ENCODE results near the gene CTNS. TPM values are rescaled to one million over a fixed set of nuclear protein-coding genes. Genes with fewer than 3 reads are reported as not detected.

The CTNS gene
- total and polyA plus RNA-seq, 7 experiments from 2014 or later = 4.7 to 15.2 (median 8.8) TPM

- H3K27ac ChIP-seq (ENCODE audit: low read depth, low read length) = no peak overlapping the region
- peak overlapping the region in 1 of 9 donors; percentile 38 for H3K27ac Mint-ChIP-seq
- ATAC-seq (no peak), DNase-seq (peak in 1 of 9 donors; percentile 5)
- H3K9me3 ChIP-seq (ENCODE audit: control insufficient read depth in 2 of 3, low read length in 3 of 3) = no peaks in the 10 kb centered on the region
- H3K4me3 ChIP-seq (ENCODE audit: low read length) = no peak overlapping the region
- peaks cover 0 to 29% (median 0%) of the 10 kb centered on the region in 3 experiments for H3K36me3 ChIP-seq (ENCODE audit: control insufficient read depth in 2 of 3, insufficient read depth in 3 of 3, low read length in 3 of 3)
- H3K9me3 Mint-ChIP-seq = no peaks in the 10 kb centered on the region
- H3K27me3 Mint-ChIP-seq = no peaks in the 10 kb centered on the region
- ChIA-PET CTCF (no interaction called here), POLR2A (no interaction called here)
- no peaks in the 10 kb centered on the region for H3K27me3 ChIP-seq (ENCODE audit: control insufficient read depth in 2 of 2, insufficient read depth in 2 of 2, low read length in 2 of 2)
- H3K4me1 ChIP-seq (ENCODE audit: control insufficient read depth in 2 of 2, insufficient read depth in 2 of 2, low read length in 2 of 2) = peaks cover 4 to 7% of the 10 kb centered on the region in 2 donors
- H3K36me3 Mint-ChIP-seq = peaks cover 0 to 25% (median 0%) of the 10 kb centered on the region in 5 donors
- H3K4me3 Mint-ChIP-seq = no peak overlapping the region
- intact Hi-C loops (cut with micrococcal nuclease) = no loop called here
- peaks cover 0 to 25% (median 6%) of the 10 kb centered on the region in 7 donors for H3K4me1 Mint-ChIP-seq
Observed at GRCh38 chr17:3681057-3681456, 44.5 kb downstream of the CTNS start.

GRCh38 chr17:3681565-3681964 is 45.0 kb downstream of the CTNS start:
- Histone ChIP-seq H3K27ac (ENCODE audit: low read depth, low read length) (no peak overlapping the region), H3K4me1 (ENCODE audit: control insufficient read depth in 2 of 2, insufficient read depth in 2 of 2, low read length in 2 of 2) (peaks cover 4 to 7% of the 10 kb centered on the region in 2 donors), H3K27me3 (ENCODE audit: control insufficient read depth in 2 of 2, insufficient read depth in 2 of 2, low read length in 2 of 2) (no peaks in the 10 kb centered on the region), H3K9me3 (ENCODE audit: control insufficient read depth in 2 of 3, low read length in 3 of 3) (no peaks in the 10 kb centered on the region), H3K36me3 (ENCODE audit: control insufficient read depth in 2 of 3, insufficient read depth in 3 of 3, low read length in 3 of 3) (peaks cover 0 to 28% (median 0%) of the 10 kb centered on the region in 3 experiments), H3K4me3 (ENCODE audit: low read length) (no peak overlapping the region)
- peak in 1 of 9 donors; percentile 2 for DNase-seq
- Mint-ChIP-seq H3K36me3 (peaks cover 0 to 25% (median 0%) of the 10 kb centered on the region in 5 donors), H3K27ac (peak overlapping the region in 1 of 9 donors; percentile 40), H3K27me3 (no peaks in the 10 kb centered on the region), H3K4me1 (peaks cover 0 to 25% (median 6%) of the 10 kb centered on the region in 7 donors), H3K9me3 (no peaks in the 10 kb centered on the region), H3K4me3 (no peak overlapping the region)
- ATAC-seq = no peak
- ChIA-PET CTCF (no interaction called here), POLR2A (interaction anchor here (1.3 kb wide), 1 partner anchor 29 kb away, joined by 6 read pairs; no protein-coding TSS in a partner anchor)
- intact Hi-C loops (cut with micrococcal nuclease) = no loop called here

GRCh38 chr17:3682033-3682432 is 45.5 kb downstream of the CTNS start:
- intact Hi-C loops (cut with micrococcal nuclease) = loop anchor here (2.0 kb wide), 4 partner anchors 29 to 145 kb away; partner anchors contain the start of gene HASPIN (in 2 of the 2)
- H3K27me3 Mint-ChIP-seq = no peaks in the 10 kb centered on the region

GRCh38 chr17:3683054-3683511 is 46.5 kb downstream of the CTNS start:
- Histone ChIP-seq H3K27ac (ENCODE audit: low read depth, low read length) (no peak overlapping the region), H3K4me1 (ENCODE audit: control insufficient read depth in 2 of 2, insufficient read depth in 2 of 2, low read length in 2 of 2) (peaks cover 4 to 7% of the 10 kb centered on the region in 2 donors), H3K36me3 (ENCODE audit: control insufficient read depth in 2 of 3, insufficient read depth in 3 of 3, low read length in 3 of 3) (peaks cover 0 to 19% (median 0%) of the 10 kb centered on the region in 3 experiments), H3K4me3 (ENCODE audit: low read length) (no peak overlapping the region), H3K27me3 (ENCODE audit: control insufficient read depth in 2 of 2, insufficient read depth in 2 of 2, low read length in 2 of 2) (no peaks in the 10 kb centered on the region), H3K9me3 (ENCODE audit: control insufficient read depth in 2 of 3, low read length in 3 of 3) (no peaks in the 10 kb centered on the region)
- H3K27me3 Mint-ChIP-seq = no peaks in the 10 kb centered on the region
- intact Hi-C loops (cut with micrococcal nuclease) = loop anchor here (2.0 kb wide), 4 partner anchors 28 to 144 kb away; partner anchors contain the start of gene HASPIN (in 2 of the 2)
- H3K4me3 Mint-ChIP-seq = no peak overlapping the region
- peaks cover 0 to 25% (median 6%) of the 10 kb centered on the region in 7 donors for H3K4me1 Mint-ChIP-seq
- H3K36me3 Mint-ChIP-seq = peaks cover 0 to 22% (median 0%) of the 10 kb centered on the region in 5 donors
- ATAC-seq (peak; percentile 96), DNase-seq (peak in 7 of 9 donors; percentile 39 to 67 (median 52))
- CTCF ChIA-PET = interaction anchor here (0.6 to 1.4 kb wide), 8 partner anchors 12 to 144 kb away, joined by 3 to 7 read pairs (median 3); no protein-coding TSS in a partner anchor
- H3K27ac Mint-ChIP-seq = peak overlapping the region in 2 of 9 donors; percentile 9 to 65
- H3K9me3 Mint-ChIP-seq = no peaks in the 10 kb centered on the region
- POLR2A ChIA-PET = interaction anchor here (0.5 to 1.8 kb wide), 2 partner anchors 11 to 40 kb away, joined by 3 to 7 read pairs; partner anchors contain the start of gene HASPIN

More at GRCh38 chr17:3682033-3682432, 45.5 kb downstream of the CTNS start:
- no peak overlapping the region for H3K27ac ChIP-seq (ENCODE audit: low read depth, low read length)
- ATAC-seq = no peak
- CTCF ChIA-PET = interaction anchor here (0.8 kb wide), 1 partner anchor 144 kb away, joined by 7 read pairs; no protein-coding TSS in a partner anchor
- Mint-ChIP-seq H3K4me3 (no peak overlapping the region), H3K36me3 (peaks cover 0 to 25% (median 0%) of the 10 kb centered on the region in 5 donors), H3K27ac (peak overlapping the region in 2 of 9 donors; percentile 10 to 52), H3K4me1 (peaks cover 0 to 25% (median 6%) of the 10 kb centered on the region in 7 donors), H3K9me3 (no peaks in the 10 kb centered on the region)
- POLR2A ChIA-PET = interaction anchor here (1.3 to 1.8 kb wide), 2 partner anchors 29 to 41 kb away, joined by 6 to 7 read pairs; partner anchors contain the start of gene HASPIN
- no peaks in the 10 kb centered on the region for H3K9me3 ChIP-seq (ENCODE audit: control insufficient read depth in 2 of 3, low read length in 3 of 3)
- peaks cover 0 to 28% (median 0%) of the 10 kb centered on the region in 3 experiments for H3K36me3 ChIP-seq (ENCODE audit: control insufficient read depth in 2 of 3, insufficient read depth in 3 of 3, low read length in 3 of 3)
- H3K4me3 ChIP-seq (ENCODE audit: low read length) = no peak overlapping the region
- no peak for DNase-seq
- H3K4me1 ChIP-seq (ENCODE audit: control insufficient read depth in 2 of 2, insufficient read depth in 2 of 2, low read length in 2 of 2) = peaks cover 4 to 7% of the 10 kb centered on the region in 2 donors
- H3K27me3 ChIP-seq (ENCODE audit: control insufficient read depth in 2 of 2, insufficient read depth in 2 of 2, low read length in 2 of 2) = no peaks in the 10 kb centered on the region

GRCh38 chr17:3685174-3685573 is 48.6 kb downstream of the CTNS start:
- CTCF ChIA-PET = interaction anchor here (0.6 kb wide), 1 partner anchor 9 kb away, joined by 3 read pairs; no protein-coding TSS in a partner anchor
- H3K27me3 ChIP-seq (ENCODE audit: control insufficient read depth in 2 of 2, insufficient read depth in 2 of 2, low read length in 2 of 2) = no peaks in the 10 kb centered on the region
- Mint-ChIP-seq H3K27me3 (no peaks in the 10 kb centered on the region), H3K4me3 (no peak overlapping the region), H3K36me3 (peaks cover 0 to 28% (median 3%) of the 10 kb centered on the region in 5 donors), H3K27ac (no peak overlapping the region), H3K4me1 (peaks cover 0 to 18% (median 6%) of the 10 kb centered on the region in 7 donors), H3K9me3 (no peaks in the 10 kb centered on the region)
- no peaks in the 10 kb centered on the region for H3K9me3 ChIP-seq (ENCODE audit: control insufficient read depth in 2 of 3, low read length in 3 of 3)
- no peak for ATAC-seq
- POLR2A ChIA-PET = no interaction called here
- H3K27ac ChIP-seq (ENCODE audit: low read depth, low read length) = no peak overlapping the region
- H3K36me3 ChIP-seq (ENCODE audit: control insufficient read depth in 2 of 3, insufficient read depth in 3 of 3, low read length in 3 of 3) = peaks cover 0 to 12% (median 0%) of the 10 kb centered on the region in 3 experiments
- H3K4me3 ChIP-seq (ENCODE audit: low read length) = no peak overlapping the region
- intact Hi-C loops (cut with micrococcal nuclease) = no loop called here
- peaks cover 4 to 7% of the 10 kb centered on the region in 2 donors for H3K4me1 ChIP-seq (ENCODE audit: control insufficient read depth in 2 of 2, insufficient read depth in 2 of 2, low read length in 2 of 2)
- no peak for DNase-seq

GRCh38 chr17:3688027-3688553 is 51.5 kb downstream of the CTNS start:
- no peaks in the 10 kb centered on the region for H3K27me3 Mint-ChIP-seq
- H3K4me1 ChIP-seq (ENCODE audit: control insufficient read depth in 2 of 2, insufficient read depth in 2 of 2, low read length in 2 of 2) = peaks cover 3% of the 10 kb centered on the region in 2 donors
- peaks cover 0 to 22% (median 2%) of the 10 kb centered on the region in 7 donors for H3K4me1 Mint-ChIP-seq
- H3K27ac ChIP-seq (ENCODE audit: low read depth, low read length) = no peak overlapping the region
- no peak overlapping the region for H3K27ac Mint-ChIP-seq
- no peak overlapping the region for H3K4me3 Mint-ChIP-seq
- no peak for ATAC-seq
- H3K27me3 ChIP-seq (ENCODE audit: control insufficient read depth in 2 of 2, insufficient read depth in 2 of 2, low read length in 2 of 2) = no peaks in the 10 kb centered on the region
- H3K9me3 Mint-ChIP-seq = no peaks in the 10 kb centered on the region
- intact Hi-C loops (cut with micrococcal nuclease) = no loop called here
- ChIA-PET POLR2A (no interaction called here), CTCF (no interaction called here)
- DNase-seq = no peak
- peaks cover 0 to 29% (median 0%) of the 10 kb centered on the region in 3 experiments for H3K36me3 ChIP-seq (ENCODE audit: control insufficient read depth in 2 of 3, insufficient read depth in 3 of 3, low read length in 3 of 3)
- H3K9me3 ChIP-seq (ENCODE audit: control insufficient read depth in 2 of 3, low read length in 3 of 3) = no peaks in the 10 kb centered on the region
- no peak overlapping the region for H3K4me3 ChIP-seq (ENCODE audit: low read length)
- H3K36me3 Mint-ChIP-seq = peaks cover 0 to 15% (median 3%) of the 10 kb centered on the region in 5 donors

Data from naive thymus-derived CD4-positive, alpha-beta T cell (primary cell).